ENCODE data around the gene STAG1. TPM values are rescaled to one million over a fixed set of nuclear protein-coding genes. Genes with fewer than 3 reads are reported as not detected.

The STAG1 gene
- total and polyA plus RNA-seq, 2 experiments from 2014 or later: 9.0 to 21.9 TPM

DNA sequence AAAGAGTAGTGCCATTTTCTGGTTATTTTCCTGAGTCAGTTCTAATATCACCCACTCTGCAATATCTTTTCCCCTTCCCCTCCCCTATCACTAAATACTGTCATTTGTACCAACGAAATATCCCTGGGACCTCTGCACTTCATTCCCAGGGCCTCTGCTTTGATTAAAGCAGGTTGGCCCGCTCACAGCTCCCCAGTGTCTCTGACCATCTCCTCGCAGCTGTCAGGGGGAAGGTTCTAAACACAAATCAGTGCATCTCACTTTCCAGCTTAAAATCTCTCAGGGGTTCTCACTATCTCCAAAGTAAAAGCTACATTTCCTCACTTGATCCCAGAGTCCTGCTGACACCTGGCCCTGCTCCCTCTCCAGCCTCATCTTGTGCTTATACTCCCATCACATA lies 38.6 kb upstream of the STAG1 start:
- H3K27me3 ChIP-seq (ENCODE audit: insufficient read depth): no peaks in the 10 kb centered on the region
- H3K27me3 Mint-ChIP-seq (ENCODE audit: insufficient read depth, low read depth, poor library complexity): peaks cover 3% of the 10 kb centered on the region
- H3K27ac Mint-ChIP-seq: no peak overlapping the region
- TF ChIP-seq, protein P1, sequence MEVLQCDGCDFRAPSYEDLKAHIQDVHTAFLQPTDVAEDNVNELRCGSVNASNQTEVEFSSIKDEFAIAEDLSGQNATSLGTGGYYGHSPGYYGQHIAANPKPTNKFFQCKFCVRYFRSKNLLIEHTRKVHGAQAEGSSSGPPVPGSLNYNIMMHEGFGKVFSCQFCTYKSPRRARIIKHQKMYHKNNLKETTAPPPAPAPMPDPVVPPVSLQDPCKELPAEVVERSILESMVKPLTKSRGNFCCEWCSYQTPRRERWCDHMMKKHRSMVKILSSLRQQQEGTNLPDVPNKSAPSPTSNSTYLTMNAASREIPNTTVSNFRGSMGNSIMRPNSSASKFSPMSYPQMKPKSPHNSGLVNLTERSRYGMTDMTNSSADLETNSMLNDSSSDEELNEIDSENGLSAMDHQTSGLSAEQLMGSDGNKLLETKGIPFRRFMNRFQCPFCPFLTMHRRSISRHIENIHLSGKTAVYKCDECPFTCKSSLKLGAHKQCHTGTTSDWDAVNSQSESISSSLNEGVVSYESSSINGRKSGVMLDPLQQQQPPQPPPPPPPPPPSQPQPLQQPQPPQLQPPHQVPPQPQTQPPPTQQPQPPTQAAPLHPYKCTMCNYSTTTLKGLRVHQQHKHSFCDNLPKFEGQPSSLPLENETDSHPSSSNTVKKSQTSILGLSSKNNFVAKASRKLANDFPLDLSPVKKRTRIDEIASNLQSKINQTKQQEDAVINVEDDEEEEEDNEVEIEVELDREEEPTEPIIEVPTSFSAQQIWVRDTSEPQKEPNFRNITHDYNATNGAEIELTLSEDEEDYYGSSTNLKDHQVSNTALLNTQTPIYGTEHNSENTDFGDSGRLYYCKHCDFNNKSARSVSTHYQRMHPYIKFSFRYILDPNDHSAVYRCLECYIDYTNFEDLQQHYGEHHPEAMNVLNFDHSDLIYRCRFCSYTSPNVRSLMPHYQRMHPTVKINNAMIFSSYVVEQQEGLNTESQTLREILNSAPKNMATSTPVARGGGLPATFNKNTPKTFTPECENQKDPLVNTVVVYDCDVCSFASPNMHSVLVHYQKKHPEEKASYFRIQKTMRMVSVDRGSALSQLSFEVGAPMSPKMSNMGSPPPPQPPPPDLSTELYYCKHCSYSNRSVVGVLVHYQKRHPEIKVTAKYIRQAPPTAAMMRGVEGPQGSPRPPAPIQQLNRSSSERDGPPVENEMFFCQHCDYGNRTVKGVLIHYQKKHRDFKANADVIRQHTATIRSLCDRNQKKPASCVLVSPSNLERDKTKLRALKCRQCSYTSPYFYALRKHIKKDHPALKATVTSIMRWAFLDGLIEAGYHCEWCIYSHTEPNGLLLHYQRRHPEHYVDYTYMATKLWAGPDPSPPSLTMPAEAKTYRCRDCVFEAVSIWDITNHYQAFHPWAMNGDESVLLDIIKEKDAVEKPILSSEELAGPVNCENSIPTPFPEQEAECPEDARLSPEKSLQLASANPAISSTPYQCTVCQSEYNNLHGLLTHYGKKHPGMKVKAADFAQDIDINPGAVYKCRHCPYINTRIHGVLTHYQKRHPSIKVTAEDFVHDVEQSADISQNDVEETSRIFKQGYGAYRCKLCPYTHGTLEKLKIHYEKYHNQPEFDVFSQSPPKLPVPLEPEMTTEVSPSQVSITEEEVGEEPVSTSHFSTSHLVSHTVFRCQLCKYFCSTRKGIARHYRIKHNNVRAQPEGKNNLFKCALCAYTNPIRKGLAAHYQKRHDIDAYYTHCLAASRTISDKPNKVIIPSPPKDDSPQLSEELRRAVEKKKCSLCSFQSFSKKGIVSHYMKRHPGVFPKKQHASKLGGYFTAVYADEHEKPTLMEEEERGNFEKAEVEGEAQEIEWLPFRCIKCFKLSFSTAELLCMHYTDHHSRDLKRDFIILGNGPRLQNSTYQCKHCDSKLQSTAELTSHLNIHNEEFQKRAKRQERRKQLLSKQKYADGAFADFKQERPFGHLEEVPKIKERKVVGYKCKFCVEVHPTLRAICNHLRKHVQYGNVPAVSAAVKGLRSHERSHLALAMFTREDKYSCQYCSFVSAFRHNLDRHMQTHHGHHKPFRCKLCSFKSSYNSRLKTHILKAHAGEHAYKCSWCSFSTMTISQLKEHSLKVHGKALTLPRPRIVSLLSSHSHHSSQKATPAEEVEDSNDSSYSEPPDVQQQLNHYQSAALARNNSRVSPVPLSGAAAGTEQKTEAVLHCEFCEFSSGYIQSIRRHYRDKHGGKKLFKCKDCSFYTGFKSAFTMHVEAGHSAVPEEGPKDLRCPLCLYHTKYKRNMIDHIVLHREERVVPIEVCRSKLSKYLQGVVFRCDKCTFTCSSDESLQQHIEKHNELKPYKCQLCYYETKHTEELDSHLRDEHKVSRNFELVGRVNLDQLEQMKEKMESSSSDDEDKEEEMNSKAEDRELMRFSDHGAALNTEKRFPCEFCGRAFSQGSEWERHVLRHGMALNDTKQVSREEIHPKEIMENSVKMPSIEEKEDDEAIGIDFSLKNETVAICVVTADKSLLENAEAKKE (CRISPR knock-in tag; IDR thresholded peaks at IDR 0.05): no peak
- no peak for TF ChIP-seq EZH2 (IDR thresholded peaks at IDR 0.05; ENCODE audit: low read depth, unreplicated experiment)
- no peak for TF ChIP-seq JUNB (IDR thresholded peaks at IDR 0.05; ENCODE audit: unreplicated experiment)
- TF ChIP-seq CREB1 (CRISPR knock-in tag; IDR thresholded peaks at IDR 0.05; ENCODE audit: low read depth): no peak
- no peak for TF ChIP-seq STAT1 (IDR thresholded peaks at IDR 0.05; ENCODE audit: unreplicated experiment)
- TF ChIP-seq NANOG (IDR thresholded peaks at IDR 0.05; ENCODE audit: borderline replicate concordance): no peak
- TF ChIP-seq, protein P2, sequence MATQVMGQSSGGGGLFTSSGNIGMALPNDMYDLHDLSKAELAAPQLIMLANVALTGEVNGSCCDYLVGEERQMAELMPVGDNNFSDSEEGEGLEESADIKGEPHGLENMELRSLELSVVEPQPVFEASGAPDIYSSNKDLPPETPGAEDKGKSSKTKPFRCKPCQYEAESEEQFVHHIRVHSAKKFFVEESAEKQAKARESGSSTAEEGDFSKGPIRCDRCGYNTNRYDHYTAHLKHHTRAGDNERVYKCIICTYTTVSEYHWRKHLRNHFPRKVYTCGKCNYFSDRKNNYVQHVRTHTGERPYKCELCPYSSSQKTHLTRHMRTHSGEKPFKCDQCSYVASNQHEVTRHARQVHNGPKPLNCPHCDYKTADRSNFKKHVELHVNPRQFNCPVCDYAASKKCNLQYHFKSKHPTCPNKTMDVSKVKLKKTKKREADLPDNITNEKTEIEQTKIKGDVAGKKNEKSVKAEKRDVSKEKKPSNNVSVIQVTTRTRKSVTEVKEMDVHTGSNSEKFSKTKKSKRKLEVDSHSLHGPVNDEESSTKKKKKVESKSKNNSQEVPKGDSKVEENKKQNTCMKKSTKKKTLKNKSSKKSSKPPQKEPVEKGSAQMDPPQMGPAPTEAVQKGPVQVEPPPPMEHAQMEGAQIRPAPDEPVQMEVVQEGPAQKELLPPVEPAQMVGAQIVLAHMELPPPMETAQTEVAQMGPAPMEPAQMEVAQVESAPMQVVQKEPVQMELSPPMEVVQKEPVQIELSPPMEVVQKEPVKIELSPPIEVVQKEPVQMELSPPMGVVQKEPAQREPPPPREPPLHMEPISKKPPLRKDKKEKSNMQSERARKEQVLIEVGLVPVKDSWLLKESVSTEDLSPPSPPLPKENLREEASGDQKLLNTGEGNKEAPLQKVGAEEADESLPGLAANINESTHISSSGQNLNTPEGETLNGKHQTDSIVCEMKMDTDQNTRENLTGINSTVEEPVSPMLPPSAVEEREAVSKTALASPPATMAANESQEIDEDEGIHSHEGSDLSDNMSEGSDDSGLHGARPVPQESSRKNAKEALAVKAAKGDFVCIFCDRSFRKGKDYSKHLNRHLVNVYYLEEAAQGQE (IDR thresholded peaks at IDR 0.05; ENCODE audit: unreplicated experiment): no peak
- no peak for TF ChIP-seq EZH2phosphoT487 (IDR thresholded peaks at IDR 0.05; ENCODE audit: unreplicated experiment)
- no peak for TF ChIP-seq ZNF331 (CRISPR knock-in tag; IDR thresholded peaks at IDR 0.05; ENCODE audit: low read depth)
- TF ChIP-seq POLR2AphosphoS5 (IDR thresholded peaks at IDR 0.05; ENCODE audit: low read depth): no peak
- TF ChIP-seq, protein P3, sequence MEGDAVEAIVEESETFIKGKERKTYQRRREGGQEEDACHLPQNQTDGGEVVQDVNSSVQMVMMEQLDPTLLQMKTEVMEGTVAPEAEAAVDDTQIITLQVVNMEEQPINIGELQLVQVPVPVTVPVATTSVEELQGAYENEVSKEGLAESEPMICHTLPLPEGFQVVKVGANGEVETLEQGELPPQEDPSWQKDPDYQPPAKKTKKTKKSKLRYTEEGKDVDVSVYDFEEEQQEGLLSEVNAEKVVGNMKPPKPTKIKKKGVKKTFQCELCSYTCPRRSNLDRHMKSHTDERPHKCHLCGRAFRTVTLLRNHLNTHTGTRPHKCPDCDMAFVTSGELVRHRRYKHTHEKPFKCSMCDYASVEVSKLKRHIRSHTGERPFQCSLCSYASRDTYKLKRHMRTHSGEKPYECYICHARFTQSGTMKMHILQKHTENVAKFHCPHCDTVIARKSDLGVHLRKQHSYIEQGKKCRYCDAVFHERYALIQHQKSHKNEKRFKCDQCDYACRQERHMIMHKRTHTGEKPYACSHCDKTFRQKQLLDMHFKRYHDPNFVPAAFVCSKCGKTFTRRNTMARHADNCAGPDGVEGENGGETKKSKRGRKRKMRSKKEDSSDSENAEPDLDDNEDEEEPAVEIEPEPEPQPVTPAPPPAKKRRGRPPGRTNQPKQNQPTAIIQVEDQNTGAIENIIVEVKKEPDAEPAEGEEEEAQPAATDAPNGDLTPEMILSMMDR (conservative IDR thresholded peaks at IDR 0.05; ENCODE audit: low read depth in 2 of 2): no peak
- TF ChIP-seq ZNF114 (CRISPR knock-in tag; IDR thresholded peaks at IDR 0.05): no peak
- TF ChIP-seq, protein P4, sequence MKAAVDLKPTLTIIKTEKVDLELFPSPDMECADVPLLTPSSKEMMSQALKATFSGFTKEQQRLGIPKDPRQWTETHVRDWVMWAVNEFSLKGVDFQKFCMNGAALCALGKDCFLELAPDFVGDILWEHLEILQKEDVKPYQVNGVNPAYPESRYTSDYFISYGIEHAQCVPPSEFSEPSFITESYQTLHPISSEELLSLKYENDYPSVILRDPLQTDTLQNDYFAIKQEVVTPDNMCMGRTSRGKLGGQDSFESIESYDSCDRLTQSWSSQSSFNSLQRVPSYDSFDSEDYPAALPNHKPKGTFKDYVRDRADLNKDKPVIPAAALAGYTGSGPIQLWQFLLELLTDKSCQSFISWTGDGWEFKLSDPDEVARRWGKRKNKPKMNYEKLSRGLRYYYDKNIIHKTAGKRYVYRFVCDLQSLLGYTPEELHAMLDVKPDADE (IDR thresholded peaks at IDR 0.05): no peak
- no peak overlapping the region for H3K4me3 Mint-ChIP-seq
- H3K4me3 ChIP-seq: no peak overlapping the region
- H2AFZ ChIP-seq: no peak overlapping the region
- DNase-seq (ENCODE audit: low spot score) (no peak), ATAC-seq (no peak)
- peaks cover 17% of the 10 kb centered on the region for H3K4me1 ChIP-seq (ENCODE audit: insufficient read depth)
- no peaks in the 10 kb centered on the region for H3K36me3 ChIP-seq (ENCODE audit: insufficient read depth)
- no peak overlapping the region for H3K4me2 ChIP-seq
- no peaks in the 10 kb centered on the region for H3F3A ChIP-seq (replicated peaks; ENCODE audit: low read depth)
- no peaks in the 10 kb centered on the region for H3K79me2 ChIP-seq (replicated peaks; ENCODE audit: insufficient read depth)
- H4K20me1 ChIP-seq (replicated peaks; ENCODE audit: insufficient read depth): no peaks in the 10 kb centered on the region
- no peaks in the 10 kb centered on the region for H3K36me3 Mint-ChIP-seq (ENCODE audit: low read depth)
- no peaks in the 10 kb centered on the region; the same call in 2 of the 3 replicates for H3K9me3 Mint-ChIP-seq
- H3K4me1 Mint-ChIP-seq: peaks cover 15% of the 10 kb centered on the region; the same call in 2 of the 3 replicates
- H3K9me2 ChIP-seq (ENCODE audit: insufficient read depth): no peaks in the 10 kb centered on the region
- no peak overlapping the region for H3K27ac ChIP-seq (ENCODE audit: low read depth)
